Measurements from ENCODE around the gene NOX3. TPM values are rescaled to one million over a fixed set of nuclear protein-coding genes. Genes with fewer than 3 reads are reported as not detected.

NOX3 gene
- total and polyA plus RNA-seq, 10 of the 15 experiments (the other 5 are each of a cell fraction or from before 2014, with no cell fraction given): not detected

GRCh38 chr6:155449450-155450239, 6.0 kb downstream of the NOX3 start:
- in situ Hi-C loops (cut with MboI): no loop called here
- H3K79me2 ChIP-seq (ENCODE audit: control insufficient read depth, insufficient read depth, low read length): no peaks in the 10 kb centered on the region
- TF ChIP-seq GABPA (IDR thresholded peaks at IDR 0.05; ENCODE audit: low read depth) (no peak), CBFB (IDR thresholded peaks at IDR 0.05; ENCODE audit: low read depth) (no peak), HDAC6 (IDR thresholded peaks at IDR 0.05; ENCODE audit: unreplicated experiment) (no peak), SKIL (IDR thresholded peaks at IDR 0.05; ENCODE audit: low read depth, poor library complexity, severe bottlenecking) (no peak), MLLT1 (IDR thresholded peaks at IDR 0.05) (no peak), MYB (IDR thresholded peaks at IDR 0.05; ENCODE audit: borderline replicate concordance, low read depth, low read length) (no peak), CHD1 (IDR thresholded peaks at IDR 0.05; ENCODE audit: low read depth, low read length) (no peak), MAX (IDR thresholded peaks at IDR 0.05; ENCODE audit: low read depth, low read length) (no peak), FOS (IDR thresholded peaks at IDR 0.05; ENCODE audit: borderline replicate concordance, extremely low read depth, insufficient read length) (no peak), RFX5 (IDR thresholded peaks at IDR 0.05; ENCODE audit: low read depth, low read length) (no peak), RBBP5 (conservative IDR thresholded peaks at IDR 0.05) (no peak), REST (IDR thresholded peaks at IDR 0.05; ENCODE audit: low read depth, low read length) (no peak), MYC (IDR thresholded peaks at IDR 0.05; ENCODE audit: insufficient read depth, insufficient read length, insufficient replicate concordance, low read length, severe bottlenecking) (no peak), SMAD1 (IDR thresholded peaks at IDR 0.05; ENCODE audit: low read depth, partially characterized antibody) (no peak), IRF5 (IDR thresholded peaks at IDR 0.05; ENCODE audit: borderline replicate concordance) (no peak)

More at GRCh38 chr6:155449450-155450239, 6.0 kb downstream of the NOX3 start:
- ChIA-PET CTCF (no interaction called here), POLR2A (no interaction called here), RAD21 (ENCODE audit: unreplicated experiment) (interaction anchor here (0.6 to 1.2 kb wide), 2 partner anchors 100 to 123 kb away, joined by 3 read pairs; no protein-coding TSS in a partner anchor), SMC1A (ENCODE audit: uncharacterized antibody, unreplicated experiment) (no interaction called here)
- DNase-seq (ENCODE audit: low read depth, low spot score): no peak
- no peaks in the 10 kb centered on the region for H3K9me3 ChIP-seq (replicated peaks; ENCODE audit: control insufficient read depth, insufficient read depth, low read length)
- no peaks in the 10 kb centered on the region for H3K27me3 ChIP-seq (replicated peaks in 1 of 2; ENCODE audit: control insufficient read depth in 2 of 2, insufficient read depth in 2 of 2, low read length in 1 of 2)
- H3K4me1 ChIP-seq (ENCODE audit: control insufficient read depth, insufficient read depth, low read length): no peaks in the 10 kb centered on the region
- ATAC-seq: no peak
- H2AFZ ChIP-seq (ENCODE audit: control insufficient read depth, low read depth, low read length): peak overlapping the region; percentile 11
- WGBS (ENCODE audit: insufficient coverage, insufficient replicate concordance, low lambda C conversion rate, missing lambda C conversion rate): 63% methylated on average over 14 of the region's 14 CpGs
- no TSS peak for BruUV-seq (replicated peaks)
- no peaks in the 10 kb centered on the region for H3K36me3 ChIP-seq (ENCODE audit: control insufficient read depth in 2 of 2, insufficient read depth in 2 of 2, low read length in 1 of 2)
- H4K20me1 ChIP-seq (ENCODE audit: control insufficient read depth, insufficient read depth): no peaks in the 10 kb centered on the region
- intact Hi-C loops (cut with micrococcal nuclease; ENCODE audit: unreplicated experiment): no loop called here
- no peak overlapping the region for H3K27ac ChIP-seq (ENCODE audit: control insufficient read depth, insufficient read depth)
- peak; percentile 81 for FAIRE-seq
- H3K9ac ChIP-seq (ENCODE audit: control insufficient read depth, insufficient read depth, low read length): no peak overlapping the region
- no peak overlapping the region for H3K4me3 ChIP-seq
- no peak overlapping the region for H3K4me2 ChIP-seq (ENCODE audit: control insufficient read depth, insufficient read depth)
